Stimulated activated CD4-positive, alpha-beta T cell treated with anti-CD3 and anti-CD28 coated beads, Interleukin-15, amount 100 ng/mL, for 24 hours (primary cell): ENCODE results near the gene SLC24A3.

Source experiments
- DNase-seq: peaks from one replicate; pipeline ENCODE4 v3.0.0-alpha.2; 2020

SLC24A3 gene

DNA sequence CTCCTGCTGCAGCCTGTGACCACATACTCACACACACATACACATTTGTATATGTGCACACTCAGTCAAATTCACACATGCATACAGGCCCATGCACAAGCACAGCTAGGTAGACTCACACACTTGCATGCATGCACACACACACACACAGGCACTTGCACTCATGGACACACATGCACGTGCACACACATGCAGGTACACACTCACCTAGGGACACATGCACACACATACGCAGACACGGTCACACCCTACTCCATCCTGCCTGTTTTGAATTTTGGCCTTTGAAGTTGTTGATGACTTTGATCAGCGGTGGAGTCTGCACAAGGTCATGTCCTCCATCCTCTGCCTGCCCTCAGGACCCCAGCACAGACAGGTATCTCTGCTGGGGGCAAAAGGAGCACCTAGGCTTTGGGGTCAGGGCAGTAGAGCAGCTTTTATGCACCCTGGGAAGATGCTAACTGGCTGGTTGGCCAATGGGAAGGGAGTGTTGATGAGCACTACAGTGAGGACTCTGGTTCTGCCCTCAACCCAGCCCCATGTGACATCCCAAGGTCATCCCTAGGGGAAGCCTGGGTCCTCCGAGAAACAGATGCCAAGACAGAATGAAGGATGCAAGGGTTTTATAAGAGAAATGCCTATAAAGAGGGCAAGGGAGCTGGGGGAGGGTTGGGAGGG is 218.3 kb downstream of the SLC24A3 start:
- DNase-seq, result no peak

DNA sequence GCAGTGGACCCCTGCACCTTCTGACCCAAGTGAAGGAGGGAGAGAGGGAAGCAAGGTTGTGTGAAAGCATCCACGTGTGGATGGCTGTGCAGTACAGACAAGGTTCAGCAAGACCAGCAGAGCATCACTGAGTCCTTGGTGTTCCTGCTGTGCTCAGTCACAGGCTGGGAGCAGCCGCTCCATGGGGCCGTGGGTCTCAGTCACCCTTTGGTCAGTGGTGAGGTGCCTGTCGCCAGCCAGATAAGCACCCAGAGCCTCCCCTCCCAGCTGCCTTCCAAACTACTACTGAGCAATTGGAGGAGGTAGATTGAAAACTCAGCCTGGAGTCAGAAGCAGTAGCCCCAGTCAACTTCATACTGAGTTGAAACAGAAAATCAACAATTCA is 218.9 kb downstream of the SLC24A3 start:
- DNase-seq, result no peak

DNA sequence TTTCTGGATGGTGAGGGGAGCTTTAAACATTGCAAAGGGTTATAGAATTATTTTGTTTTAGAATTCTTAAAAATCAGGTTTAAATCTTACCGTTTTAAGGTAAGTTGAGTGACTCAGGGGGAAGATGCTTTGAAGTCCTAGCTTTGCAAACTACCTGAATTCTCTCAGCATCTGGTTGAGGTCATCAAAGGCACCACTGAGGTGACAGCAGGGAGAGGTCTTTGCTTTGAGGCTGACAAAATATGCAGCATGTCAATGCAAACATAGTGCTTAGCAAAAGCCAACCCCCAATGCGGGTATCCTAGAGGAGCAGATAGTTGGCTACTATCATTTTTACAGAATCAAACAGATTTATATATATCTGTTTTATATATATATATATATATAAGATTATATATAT is 219.5 kb downstream of the SLC24A3 start:
- no peak for DNase-seq

DNA sequence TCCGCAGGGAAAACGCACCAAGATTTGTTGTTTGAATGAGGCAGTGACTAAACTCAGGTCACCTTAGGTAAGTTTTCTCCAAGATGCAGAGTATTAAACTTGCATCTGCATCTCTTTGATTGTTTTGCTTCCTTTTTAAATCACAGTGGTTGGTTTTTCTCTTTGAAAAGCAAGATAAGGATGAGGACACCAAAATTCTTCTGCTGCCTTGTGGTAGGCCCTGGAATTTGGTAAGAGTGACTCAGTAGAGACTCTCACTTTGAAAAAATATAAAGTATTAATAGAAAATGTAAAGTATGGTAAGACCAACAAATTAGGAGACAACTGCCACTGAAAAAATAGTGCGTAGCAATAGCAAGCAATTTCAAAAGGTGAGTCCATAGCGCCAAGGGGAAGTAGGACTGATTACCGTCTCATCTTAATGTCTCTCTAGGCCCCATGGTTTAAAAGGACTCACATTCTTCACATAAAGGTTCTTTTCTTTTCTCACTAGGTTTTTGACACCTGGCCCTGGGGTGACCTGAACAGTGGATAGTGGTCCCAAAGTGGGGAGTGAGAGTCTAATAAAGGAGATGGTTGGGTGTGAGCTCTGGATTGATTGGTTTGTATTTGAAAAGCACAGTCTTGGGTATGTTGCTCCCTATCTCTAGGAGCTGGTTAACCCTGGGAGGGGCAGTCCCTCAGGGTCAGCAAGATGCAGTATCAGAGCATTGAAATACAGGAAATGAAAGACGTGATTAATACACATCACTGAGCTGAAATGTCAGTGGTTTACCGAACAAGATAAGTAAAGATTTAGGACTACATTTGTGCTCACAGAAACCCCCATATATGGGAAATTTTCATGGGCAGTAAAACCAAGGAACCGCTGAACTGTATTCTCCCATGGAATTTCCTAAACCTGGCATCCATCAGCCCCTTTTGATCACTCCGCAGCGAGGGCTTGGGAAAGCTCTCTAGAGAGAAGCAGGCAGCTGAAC is 221.2 kb downstream of the SLC24A3 start:
- no peak for DNase-seq

DNA sequence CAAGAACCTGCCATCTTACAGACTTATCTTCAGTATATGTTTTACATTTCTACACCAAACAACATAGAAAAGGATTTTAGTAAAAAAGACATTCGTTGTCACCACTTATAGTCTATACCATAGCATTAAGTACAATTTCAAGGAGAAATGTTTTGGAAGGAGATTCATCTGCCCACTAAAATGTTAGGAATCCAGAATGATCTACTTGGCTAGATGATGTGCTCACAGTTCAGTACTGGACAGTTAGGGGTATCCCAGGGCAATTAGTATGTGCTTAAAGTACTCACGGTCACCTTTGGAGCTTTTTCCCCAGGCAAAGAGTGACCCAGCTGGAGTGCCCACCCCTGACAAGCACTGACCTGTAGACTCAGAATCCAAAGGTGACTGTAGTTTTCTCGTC is 222.9 kb downstream of the SLC24A3 start:
- no peak for DNase-seq

DNA sequence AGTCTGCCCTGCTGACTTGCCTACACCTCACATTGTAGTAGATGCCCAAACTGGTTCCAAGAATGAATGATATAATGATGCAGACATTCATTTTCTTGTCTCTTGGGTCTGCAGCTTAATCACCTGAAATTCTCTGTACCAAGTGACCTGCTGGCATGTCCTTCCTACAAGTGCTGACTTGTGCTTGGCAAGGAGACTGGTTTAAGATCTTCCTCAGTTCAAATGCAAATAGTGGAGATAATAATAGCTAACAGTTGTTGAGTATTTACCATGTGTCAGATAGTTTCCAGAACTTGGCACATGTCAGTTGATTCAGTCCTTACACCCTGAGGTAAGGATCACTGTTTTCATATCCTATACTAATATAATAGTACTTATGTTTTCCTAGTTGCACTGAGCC is 223.4 kb downstream of the SLC24A3 start:
- no peak for DNase-seq

DNA sequence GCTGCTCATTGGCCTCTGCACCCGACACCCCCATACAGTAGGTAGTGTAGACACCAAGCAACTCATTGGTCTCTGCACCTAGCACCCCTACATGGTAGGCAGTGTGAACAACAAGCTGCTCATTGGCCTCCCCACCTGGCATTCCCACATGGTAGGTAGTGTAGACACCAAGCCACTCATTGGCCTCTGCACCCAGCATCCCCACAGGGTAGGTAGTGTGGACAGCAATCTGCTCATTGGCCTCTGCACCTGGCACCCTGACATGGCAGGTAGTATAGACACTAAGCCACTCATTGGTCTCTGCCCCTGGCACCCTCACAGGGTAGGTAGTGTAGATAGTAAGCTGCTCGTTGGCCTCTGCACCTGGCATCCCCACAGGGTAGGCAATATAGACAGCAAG is 226.0 kb downstream of the SLC24A3 start:
- DNase-seq, result no peak

DNA sequence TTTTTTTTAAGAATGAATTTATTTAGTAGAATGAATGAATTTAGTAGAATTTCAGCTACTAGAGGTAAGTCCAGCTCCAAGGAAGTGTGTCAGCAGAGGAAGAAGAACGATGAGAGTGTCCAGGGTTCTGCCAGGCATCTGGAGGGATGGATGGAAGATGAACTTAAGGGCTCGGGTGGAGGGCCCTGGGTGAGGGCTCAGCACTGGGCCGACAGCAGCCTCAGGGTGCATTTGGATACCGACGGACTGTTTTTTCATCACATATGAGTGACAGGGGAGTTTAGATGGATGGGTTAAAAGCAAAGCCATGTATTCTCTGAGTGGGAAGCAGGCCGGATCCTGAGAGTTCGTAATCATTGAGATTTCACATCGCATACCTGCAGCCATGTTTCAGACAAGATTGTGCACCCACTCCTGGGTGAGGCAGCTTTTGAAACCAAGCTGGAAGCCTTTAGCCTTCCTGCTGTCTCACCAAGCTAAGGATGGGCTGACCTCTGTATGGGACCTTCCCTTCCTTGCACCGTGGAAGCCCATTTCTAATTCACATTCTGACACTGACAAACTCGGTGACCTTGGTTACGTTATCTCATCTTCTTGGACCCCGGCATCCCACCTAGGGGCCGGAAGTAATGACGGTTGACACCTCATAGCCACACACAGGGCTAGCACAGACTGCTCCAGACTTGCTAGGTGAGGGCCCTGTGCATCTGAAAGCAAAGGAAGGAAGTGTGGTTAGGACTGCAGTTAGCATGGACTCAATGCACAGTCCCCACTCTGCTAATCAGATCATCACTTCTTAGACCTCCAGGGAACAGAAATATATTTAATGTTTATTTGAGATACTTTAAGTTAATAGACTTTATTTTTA is 228.5 kb downstream of the SLC24A3 start:
- no peak for DNase-seq

DNA sequence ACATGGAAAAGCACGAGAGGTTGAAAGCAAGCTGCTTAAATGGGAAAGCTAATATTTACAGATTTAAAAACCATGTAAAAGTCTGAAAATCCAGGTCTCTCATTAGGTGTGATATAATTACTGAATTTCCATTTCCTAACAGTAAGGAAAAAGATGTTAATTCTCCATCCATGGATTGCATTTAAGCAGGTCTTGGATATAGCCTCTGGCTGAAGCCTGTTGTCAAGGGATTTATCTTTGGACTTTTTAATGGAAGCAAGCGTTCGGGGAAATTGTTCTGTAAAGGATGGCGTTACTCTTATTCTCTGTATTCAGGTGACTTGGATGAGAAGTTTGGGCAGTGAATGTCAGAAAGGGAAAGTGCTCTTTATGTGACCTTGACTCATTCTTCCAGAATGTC is 233.8 kb downstream of the SLC24A3 start:
- no peak for DNase-seq

DNA sequence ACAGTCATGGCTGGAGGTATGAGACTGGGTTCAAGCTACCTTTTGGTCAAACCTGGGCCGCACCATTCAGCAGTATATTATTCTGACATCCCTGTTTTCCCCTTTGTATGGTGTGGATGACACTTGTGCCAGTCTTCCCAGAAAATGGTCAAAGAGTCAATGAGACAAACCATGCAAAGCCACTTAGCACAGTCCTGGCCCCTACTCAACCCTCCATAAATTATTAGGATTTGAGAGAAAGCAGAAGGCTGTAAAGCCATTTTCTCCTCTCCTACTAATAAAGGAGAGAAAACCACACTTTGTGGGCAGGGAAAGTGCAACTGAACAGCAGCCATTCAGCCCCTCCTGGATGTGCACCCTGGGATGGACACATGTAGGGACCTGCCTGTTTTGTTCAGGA is 236.2 kb downstream of the SLC24A3 start:
- no peak for DNase-seq

DNA sequence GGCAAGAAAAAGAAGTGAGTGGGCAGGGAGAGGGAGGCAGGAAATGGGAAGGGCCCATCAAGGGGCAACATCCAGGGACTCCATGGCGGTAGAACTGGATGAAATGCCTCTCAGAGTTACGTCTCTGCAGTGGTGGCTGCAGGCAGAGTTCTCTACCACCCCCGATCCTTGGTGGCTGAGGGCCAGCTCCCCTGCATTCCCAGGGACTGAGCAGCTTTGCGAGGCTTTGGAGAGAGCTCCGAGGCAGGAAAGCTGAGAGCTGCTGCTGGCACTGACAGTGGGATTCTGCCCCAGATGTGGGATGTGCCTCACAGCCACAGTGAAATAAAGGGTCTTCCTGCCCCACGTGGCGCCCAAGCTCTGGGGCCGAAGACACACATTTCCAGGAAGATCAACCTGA is 236.6 kb downstream of the SLC24A3 start:
- no peak for DNase-seq

DNA sequence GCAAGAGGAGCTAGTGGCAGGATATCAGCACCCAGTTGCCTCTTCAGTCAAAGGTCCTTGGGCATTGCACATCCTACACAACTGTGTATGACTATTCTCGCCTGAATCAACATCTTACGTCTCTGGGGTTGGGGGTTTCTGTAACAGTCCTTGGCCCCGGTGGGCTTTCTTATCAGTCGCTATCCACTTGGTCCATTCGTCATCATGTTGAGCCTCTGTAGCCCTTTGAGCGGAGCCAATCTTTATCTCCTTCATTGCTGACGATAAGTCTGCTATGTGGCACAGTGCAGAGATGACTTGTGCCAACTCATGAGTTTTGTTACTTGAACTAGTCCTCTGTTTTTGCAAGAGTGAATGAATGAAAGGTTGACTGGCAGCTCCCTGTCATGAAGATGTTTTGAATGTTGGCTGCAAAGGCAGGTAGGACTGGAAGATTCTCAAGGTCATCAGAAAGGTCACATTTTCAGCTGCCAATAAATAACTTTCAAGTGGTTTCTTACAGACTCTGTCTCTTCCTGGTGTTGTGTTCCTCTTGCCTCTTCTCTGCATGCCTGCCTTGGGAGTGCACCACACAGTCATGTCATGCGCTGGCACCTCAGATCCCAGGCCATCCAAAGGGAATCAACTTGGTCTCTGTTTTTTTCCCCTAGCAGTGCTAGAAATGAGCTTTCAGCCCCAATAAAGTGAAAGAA is 238.9 kb downstream of the SLC24A3 start:
- DNase-seq, result no peak

DNA sequence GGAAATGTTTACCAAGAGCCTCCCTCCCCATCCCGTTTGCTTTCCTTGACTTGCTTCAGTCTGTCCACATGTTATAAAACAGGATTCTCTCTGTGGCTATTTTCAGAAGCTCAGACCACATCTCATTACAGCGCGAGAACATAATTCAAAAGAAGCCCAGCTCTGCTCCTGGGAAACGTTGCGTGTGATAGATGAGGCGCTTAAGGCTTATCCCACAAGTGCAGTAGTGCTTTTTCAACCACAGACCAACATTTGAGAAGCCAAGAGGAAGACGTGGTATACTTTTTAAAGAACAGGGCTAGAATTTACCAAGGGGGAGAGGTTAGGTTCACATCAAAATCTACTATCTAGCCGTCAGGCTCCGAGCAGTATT is 239.5 kb downstream of the SLC24A3 start:
- no peak for DNase-seq

DNA sequence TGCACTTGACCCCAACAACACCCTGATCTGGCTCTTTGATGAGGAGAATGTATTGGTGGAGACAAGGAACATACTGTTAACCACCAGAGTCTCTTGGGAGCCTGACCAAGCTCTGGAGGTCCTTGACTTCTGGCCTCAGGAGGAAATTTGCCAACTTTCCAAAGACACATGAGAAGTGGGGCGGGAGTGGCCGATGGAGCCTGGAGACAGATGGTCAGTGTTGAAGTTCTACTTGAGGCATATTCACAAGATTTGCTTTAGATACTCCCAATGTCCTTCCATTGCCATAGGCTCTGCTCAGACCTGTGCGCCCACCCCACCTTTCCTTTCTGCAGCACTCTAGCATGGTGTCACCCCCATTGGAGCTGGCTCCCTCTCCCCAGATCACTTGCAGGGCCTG is 241.0 kb downstream of the SLC24A3 start:
- DNase-seq, result no peak

DNA sequence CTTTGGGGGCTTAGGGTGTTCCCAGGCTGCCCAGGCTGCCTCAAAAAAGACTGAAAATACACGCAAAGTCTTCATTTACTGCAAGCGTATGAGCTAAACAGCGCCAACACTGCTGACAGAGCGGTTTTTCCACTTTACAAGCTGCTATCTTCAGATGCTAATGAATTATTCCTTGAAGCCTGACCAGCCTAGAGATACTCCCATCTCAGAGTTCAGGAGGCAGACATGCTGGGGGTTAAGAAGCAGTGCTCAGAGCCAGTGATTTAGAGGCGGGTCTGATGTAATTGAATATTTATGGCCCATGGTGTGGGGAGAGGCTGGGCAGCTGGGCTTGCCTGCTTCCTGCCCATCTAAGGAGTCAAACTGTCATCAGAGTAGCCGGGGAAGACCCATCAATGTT is 241.4 kb downstream of the SLC24A3 start:
- no peak for DNase-seq

DNA sequence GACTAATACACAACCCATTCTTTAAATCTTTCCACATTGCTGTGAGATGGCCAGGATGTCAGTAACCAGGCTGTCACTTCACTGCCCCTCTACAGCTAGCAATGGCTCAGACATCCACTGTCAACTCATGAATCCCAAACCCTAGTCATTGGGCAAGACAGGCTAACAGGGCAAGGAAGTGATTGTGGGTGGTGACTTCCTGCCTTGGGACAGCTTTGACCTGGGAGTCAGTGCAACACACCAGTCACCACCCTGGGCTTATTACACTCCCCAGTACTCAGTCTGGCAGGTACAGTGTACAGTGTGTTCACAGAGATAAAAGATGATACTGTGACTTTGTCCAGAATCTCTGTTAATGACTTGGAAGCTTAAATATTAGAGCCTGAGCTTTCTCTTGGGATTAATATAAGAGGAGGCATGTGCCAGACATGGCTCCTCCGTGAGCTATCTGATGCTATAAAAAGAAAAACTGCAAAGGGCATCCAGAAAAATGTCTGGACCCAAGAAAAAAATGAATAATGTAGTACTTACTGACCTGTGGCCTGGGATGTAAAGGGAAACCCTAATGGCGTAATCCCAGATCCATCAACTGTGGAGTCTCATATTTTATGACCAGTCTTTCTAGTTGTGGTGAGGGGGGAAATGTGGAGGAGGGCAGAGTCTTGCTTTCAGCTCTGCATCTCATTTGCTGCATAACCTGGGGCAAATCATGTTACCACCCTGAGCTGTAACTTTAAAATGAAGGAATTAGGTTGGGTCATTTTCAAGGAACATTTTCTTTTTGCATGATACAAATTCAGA is 244.4 kb downstream of the SLC24A3 start:
- DNase-seq, result no peak

DNA sequence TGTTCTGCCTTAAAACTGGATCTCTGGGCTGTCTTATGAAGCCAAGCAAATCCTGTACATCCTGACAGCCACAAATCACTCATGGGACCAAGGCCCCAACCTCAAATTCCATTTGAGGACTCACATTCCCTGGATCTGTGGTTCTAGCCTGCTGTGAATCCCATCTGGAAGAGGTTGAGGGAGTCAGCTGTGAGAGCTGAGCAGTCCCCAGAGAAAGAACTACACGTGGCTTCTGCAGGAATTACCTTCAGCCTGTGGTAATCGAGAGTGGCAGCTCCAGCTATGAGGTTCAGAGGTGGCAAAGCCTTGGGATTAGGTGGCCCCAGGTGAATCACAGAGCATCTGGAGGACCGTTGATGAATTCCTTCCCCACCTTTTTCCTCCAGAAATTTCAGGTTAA is 245.2 kb downstream of the SLC24A3 start:
- no peak for DNase-seq

DNA sequence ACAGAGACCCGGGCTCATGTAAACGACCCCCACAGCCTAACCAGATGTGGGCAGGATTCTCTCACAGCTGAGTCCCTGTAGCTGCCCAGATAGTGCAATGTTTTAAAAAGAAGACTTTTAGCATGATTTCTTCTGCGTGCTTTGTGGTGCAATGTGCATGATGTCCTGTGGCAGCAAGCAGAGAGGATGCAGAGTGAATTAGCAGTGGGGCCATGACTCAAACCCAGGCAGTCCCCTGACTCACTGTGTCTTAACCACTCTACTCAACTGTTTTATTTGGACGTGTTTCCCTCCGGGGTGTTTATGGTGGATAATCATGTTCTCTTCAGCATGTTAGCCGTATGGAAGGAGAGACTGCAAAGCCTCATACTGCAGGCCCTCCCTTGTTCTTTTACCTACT is 247.9 kb downstream of the SLC24A3 start:
- DNase-seq, result no peak

DNA sequence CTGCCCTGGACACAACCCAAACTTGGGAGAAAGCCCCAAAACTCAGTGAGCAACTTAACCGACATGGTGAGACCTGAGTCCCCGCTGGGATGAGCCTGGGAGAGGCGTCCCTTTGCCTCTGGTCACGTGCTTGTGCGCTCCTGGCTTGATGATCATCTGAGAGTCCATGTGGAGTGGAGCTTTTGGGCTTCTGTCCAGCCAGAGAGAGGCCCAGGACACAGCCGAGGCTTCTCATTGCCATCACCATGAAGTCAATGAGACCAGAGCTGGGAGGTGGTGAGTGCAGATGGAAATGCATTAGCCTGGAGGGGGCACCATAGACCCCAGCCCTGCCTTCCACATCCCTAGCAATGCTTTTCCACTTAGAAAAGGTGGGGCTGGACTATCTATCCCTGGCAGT is 250.0 kb downstream of the SLC24A3 start:
- no peak for DNase-seq

DNA sequence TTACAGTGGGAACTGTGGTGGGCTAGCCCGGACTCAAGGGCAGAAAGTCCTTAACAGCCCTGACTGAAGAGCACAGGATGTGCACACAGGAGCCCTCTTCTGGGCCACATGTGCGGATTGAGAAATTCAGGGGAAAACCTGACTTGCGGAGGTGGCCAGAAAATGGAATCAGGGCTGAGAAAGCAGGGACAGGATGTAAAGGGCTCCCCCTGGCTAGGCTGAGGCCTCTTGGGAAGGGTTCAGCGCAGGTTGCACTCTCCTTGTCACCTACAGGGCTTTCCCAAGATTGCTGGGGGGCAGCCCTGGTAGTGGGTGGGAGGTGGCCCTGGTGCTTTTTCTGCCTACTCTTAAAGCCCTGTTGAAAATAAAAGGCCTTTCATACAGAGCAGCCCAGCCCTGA is 251.2 kb downstream of the SLC24A3 start:
- no peak for DNase-seq

DNA sequence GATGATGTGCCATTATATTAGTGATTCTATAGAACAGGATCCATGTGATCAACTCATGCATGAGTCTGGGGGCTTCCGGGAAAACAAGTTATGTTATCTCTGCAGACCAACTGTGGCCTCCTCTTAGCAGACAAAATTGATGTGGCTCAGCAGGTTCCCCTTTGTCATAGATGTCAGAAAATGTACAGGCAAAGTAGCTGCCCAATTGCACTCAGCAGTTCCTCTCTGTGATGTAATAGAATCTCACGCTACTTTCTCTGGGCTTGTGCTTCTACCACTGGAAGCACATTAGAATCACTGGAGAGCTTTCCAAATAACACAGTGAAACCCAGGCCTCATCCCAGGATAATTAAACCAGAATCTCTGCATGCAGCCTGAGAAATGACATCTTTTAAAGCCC is 253.1 kb downstream of the SLC24A3 start:
- DNase-seq, result no peak
